HG03354 (cell line): ENCODE results near the gene ECHDC3.
"Not testable (repeated sequence)": the region's sequence is repeated elsewhere in the genome, so short reads cannot be mapped to it uniquely, and the experiment has no call there.

Experiments
- ATAC-seq: cut with Tn5 transposase; IDR thresholded peaks from one replicate; pipeline ENCODE4 v1.9.1; 2021; ENCODE audit warnings: mild to moderate bottlenecking; ENCODE audit not compliant: unreplicated experiment, poor library complexity, severe bottlenecking

ECHDC3 gene

GRCh38 chr10:11714750-11715365 lies 27.3 kb upstream of the ECHDC3 start:
- ATAC-seq: no peak

DNA sequence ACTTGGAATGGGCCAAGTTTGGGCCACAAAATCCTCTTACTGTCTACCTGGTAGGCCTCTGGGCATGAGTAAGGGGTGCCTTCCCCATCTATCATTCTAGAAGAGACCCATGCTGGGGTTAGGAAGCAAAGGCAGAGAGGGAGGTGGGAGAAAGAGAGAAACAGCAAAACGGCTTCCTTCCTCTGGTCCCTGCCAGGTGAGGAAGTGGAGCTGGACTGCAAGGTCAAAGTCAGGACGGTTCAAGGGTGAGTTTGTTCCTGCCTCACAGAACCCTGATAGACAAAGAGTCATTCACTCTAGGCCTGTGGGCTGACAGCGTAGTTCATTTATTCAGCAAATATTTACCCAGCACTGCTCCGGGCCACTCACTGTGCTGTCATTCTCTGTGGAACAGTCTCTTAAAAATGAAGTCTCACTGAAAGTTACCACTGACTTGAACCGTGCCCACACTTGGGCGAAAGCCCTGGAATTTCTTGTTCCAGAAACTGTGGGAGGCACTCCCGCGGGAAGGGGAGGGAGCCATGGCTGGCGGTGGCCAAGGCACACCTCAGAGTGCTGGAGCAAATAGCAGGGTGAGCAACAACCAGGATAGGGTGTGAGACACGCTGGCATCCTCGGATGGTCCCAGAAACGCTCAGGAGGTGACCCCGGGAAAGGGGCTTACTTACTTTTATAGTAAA lies 26.2 kb upstream of the ECHDC3 start:
- no peak for ATAC-seq

DNA sequence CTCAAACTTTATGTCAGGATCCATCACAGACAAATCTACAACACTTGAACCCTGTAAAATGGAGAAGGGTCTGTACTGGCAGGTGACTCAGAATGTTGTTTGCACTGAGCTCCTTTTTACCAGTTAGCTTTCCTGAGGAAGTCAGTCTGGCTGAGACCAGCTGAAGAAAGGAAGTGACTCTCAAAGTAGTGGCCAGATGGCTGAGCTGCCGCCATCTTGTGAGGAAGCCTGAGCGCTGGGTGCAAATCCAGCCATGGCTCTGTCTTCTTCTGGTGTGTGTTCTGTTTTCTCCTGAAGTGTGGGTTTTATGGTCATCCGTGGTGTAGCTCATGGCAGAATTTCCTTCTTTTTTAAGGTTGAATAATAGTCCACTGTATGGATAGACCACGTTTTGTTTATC lies 25.5 kb upstream of the ECHDC3 start:
- ATAC-seq: no peak

DNA sequence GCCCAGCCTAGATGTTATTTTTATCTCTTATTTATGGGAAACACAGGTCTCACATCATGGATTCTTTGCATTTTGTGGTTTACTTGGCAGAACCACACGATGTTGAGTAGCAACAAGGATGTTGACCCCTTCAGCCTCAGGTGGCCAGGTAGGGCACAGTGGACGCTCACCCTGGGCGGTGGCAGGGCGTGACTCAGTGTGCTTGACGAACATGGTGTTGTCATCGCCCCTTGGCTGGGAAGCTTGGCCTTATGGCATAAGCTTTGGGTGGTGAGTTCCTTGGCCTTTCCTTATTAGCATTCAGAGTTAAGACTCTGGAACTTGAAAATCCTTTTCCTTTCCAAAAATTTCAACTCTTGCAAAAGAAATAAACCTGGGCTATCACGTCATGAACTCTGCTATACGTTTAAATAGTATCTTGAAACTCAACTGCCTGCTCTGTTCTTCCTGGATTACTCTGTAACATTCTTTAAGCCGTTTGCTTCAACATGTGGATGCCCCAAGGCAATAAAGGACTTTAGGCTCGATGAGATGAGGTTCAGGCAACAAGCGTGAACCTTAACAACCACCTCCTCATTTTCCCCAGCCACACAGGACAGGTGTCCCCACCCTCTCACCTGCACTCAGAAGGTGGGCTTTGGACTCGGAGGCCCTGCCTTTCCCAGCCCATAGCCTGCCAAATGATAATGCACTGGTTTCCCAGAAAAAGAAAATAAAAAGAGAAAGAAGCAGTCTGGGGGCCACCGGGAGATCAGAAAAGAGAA lies 22.5 kb upstream of the ECHDC3 start:
- ATAC-seq: no peak

DNA sequence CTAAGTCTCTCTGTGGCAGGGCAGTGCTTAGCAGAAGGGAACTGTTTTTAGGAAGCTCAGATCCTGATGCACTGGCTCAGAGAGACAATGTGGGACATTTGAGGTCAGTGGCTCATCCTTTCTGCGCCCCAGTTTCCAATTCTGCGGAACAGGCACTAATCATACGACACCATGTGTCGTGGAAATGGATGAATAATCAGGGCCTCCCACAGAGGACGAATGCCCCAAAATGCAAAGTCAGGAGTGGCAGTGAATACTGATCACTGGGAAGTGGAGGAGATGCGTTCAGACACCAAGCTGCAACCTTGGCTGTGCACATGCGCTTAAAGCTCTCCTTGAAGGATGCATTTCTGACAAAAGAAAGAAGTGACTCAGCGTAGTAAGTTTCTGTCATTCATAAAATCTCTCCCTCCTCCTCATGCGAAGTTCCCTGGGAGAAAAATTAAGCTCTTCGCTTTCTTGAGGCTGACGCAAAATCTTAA lies 21.9 kb upstream of the ECHDC3 start:
- no peak for ATAC-seq

GRCh38 chr10:11721806-11722205 lies 20.4 kb upstream of the ECHDC3 start:
- no peak for ATAC-seq

- ATAC-seq: no peak
Observed at GRCh38 chr10:11723359-11723758, 18.8 kb upstream of the ECHDC3 start.

DNA sequence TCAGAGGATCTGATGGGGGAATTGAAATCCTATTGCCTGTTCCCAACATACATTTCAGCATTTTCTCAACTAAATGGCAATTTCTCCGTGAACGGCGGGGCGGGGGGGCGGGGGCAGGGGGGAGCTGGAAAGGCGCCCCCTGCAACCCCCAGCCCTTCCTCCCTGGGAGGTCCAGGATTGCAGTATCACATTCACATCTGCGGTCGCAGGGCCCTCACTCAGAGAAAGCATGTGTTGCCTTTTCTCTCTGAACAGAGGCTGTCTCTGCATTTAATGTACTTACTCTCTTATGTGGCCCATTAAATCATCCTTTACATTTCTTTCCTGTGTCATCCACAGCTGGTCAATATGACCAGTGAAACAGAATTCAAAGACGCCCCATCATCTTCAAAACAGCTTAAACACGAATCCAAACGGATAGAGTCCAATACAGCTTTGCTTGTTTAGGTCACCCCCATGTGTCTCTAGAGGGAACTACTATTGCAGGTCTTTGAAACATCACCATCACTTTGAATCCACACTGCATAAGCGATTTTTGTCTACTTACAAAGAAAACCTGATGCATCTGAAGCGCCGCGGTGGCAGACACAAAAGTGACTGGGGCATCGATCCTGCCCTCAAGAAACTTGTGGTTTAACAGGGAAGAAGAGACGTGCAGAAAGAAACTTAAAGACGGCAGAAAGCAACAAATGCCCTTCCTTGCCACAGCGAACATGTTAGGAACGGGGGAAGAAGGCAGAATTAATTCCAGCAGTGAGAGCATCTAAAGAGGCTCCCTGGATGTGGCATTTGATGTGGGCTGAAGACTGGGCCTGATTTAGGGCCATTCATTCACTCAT lies 17.0 kb upstream of the ECHDC3 start:
- ATAC-seq: peak; percentile 79

DNA sequence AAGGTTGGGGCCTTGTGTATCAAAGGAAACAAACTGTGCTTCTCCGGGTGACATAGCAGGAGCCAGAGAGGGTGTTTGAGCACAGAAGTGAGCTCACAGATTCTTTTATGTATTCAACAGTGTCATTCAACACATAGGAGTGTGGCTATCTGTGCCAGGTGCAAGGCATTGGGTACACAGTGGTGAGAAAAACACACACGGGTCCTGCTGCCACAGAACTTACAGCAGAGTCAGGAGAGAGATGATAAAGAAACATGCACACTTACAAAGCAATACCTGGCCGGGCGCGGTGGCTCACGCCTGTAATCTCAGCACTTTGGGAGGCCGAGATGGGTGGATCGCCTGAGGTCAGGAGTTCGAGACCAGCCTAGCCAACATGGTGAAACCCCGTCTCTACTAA lies 16.3 kb upstream of the ECHDC3 start:
- no peak for ATAC-seq

GRCh38 chr10:11727563-11727962 lies 14.6 kb upstream of the ECHDC3 start:
- no peak for ATAC-seq

DNA sequence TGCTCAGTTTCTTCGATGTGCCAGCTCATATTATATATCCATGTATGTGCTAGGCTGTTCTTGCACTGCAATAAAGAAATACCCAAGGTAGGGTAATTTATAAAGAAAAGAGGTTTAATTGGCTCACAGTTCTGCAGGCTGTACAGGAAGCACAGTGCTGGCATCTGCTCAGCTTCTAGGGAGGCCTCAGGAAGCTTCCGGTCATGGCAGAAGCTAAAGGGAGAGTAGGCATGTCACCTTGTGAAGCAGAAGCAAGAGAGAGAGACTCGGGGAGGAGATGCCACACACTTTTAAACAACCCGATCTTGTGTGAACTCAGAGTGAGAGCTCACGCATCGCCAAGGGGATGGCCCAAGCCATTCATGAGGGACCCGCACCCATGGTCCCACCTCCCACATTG lies 13.8 kb upstream of the ECHDC3 start:
- no peak for ATAC-seq

DNA sequence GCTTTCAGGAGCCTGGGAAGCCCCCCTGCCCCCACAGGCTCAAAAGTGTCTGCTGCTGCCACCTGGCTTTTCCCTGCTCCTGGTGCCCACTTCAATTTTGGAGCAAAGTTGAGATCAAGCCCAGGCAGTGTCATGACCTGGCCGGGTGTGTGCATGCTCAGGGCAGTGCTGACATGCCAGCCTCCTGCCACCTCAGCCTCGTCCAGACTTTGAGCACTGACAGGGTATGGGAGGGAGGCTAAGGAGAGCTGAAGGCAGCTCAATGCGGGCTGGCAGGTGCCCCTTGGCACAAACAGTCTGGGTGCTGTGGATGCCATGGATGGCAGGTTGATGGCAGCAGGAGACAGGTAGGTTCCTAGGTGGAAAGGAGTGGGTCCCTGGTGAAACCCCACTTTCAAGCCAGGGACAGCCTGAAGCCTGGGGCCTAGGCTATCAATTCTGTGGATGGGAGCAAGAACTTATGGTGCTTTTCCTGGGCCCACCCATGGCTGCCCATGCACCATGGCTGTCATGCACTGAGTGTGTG lies 12.3 kb upstream of the ECHDC3 start:
- no peak for ATAC-seq

DNA sequence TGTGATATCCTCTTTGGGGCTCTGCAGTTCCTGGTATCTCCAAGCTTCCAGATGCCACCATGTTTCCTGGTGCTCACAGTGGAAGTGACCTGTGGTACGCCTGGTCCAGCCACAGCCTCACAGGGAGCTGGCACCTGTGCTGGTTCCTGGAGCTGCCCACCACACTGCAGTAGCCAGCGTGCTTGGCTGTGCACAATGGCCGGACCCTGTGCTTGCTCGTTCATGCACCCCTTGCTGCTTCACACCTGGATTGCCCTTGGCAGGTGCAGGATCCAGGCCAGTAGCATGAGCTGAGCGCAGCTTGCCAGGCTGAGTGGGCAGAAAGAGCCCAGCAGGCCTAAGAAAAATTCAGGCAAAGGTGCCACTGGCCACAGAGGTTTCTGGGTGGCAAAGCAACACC lies 11.4 kb upstream of the ECHDC3 start:
- no peak for ATAC-seq

DNA sequence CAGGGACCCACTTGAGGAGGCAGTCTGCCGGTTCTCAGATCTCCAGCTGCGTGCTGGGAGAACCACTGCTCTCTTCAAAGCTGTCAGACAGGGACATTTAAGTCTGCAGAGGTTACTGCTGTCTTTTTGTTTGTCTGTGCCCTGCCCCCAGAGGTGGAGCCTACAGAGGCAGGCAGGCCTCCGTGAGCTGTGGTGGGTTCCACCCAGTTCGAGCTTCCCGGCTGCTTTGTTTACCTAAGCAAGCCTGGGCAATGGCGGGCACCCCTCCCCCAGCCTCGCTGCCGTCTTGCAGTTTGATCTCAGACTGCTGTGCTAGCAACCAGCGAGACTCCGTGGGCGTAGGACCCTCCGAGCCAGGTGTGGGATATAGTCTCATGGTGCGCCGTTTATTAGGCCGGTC lies 5.4 kb upstream of the ECHDC3 start:
- not testable (repeated sequence) for ATAC-seq

- not testable (repeated sequence) for ATAC-seq
Observed at GRCh38 chr10:11737258-11738032, 4.7 kb upstream of the ECHDC3 start.

DNA sequence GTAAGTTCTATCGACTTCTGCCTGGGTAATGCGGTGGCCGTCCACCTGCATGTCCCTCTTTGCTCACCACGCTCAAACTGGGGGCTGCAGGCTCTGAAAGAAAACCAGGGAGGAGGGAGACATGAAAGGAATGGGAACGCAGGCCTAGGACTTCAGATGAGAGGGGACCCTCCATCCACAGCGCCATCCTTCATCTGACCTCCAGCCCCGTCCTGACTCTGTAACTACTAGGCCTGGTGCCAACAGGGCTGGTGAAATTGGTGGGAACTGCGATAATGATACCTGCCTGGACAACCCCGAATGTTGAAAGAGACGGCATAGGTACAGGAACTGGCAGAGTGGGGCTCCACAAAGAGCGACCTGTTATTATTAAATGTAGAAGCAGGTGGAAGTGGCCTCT lies 1.3 kb upstream of the ECHDC3 start:
- ATAC-seq: no peak

- ATAC-seq: no peak
Observed at GRCh38 chr10:11741608-11742007, 574 bp upstream of the ECHDC3 start.

GRCh38 chr10:11742779-11743298 lies 657 bp downstream of the ECHDC3 start:
- ATAC-seq: no peak
